A549 (cell line): Measurements from ENCODE around the gene PCGF3. TPM values are rescaled to one million over a fixed set of nuclear protein-coding genes. Genes with fewer than 3 reads are reported as not detected.

ENCODE experiments used
- ATAC-seq, 2 experiments: fragments of 200-7000 bp in 1 of 2; fragments of >200 bp in 1 of 2; cut with Nextera tagmentation in 1 of 2; cut with Tn5 transposase in 1 of 2; 3 replicates each; pipeline versions ENCODE4 v1.8.0 to v1.9.1; 2018 to 2020; ENCODE audit warnings: mild to moderate bottlenecking in 1 of 2, moderate library complexity in 1 of 2
- CTCF ChIA-PET: fragments of 300-600 bp; sonication (Branson Sonifier 250); formaldehyde crosslinking; extraction: SDS; loops from one replicate; lab custom pipeline; 2021; ENCODE audit warnings: antibody characterized with exemption, inconsistent platforms; lab: Yijun Ruan, JAX
- POLR2A ChIA-PET: fragments of 350-600 bp; formaldehyde crosslinking; extraction: SDS; loops from one replicate; lab custom pipeline; 2021; ENCODE audit warnings: antibody characterized with exemption, inconsistent platforms; lab: Yijun Ruan, JAX
- DNase-seq, 2 experiments: peaks; one replicate each; pipeline versions ENCODE4 v3.0.0 to v3.0.0-alpha.2; 2011 to 2016; ENCODE audit warnings: low read depth in 1 of 2, low spot score in 1 of 2
- FAIRE-seq: peaks from 2 replicates; lab custom pipeline; 2011; peaks lifted over from hg19 to GRCh38; lab: Jason Lieb, UNC
- H3K27ac ChIP-seq, 2 experiments: fragments of >200 bp; sonication (Bioruptor Twin); formaldehyde crosslinking; 3 replicates each; pipeline ENCODE4 v1.5.1; 2016 to 2017
- H3K4me1 ChIP-seq: fragments of >200 bp; sonication (Bioruptor Twin); formaldehyde crosslinking; 3 replicates; pipeline ENCODE4 v1.6.1; 2016
- H3K4me2 ChIP-seq: fragments of >200 bp; sonication (Bioruptor Twin); formaldehyde crosslinking; 3 replicates; pipeline ENCODE4 v1.6.1; 2016
- H3K4me3 ChIP-seq: fragments of >200 bp; sonication (Bioruptor Twin); formaldehyde crosslinking; 3 replicates; pipeline ENCODE4 v1.5.1; 2016
- H3K9me3 ChIP-seq: fragments of >200 bp; sonication (Bioruptor Twin); formaldehyde crosslinking; 3 replicates; pipeline ENCODE4 v1.6.1; 2016
- BCL3 ChIP-seq: fragments of >200 bp; sonication (Bioruptor Twin); formaldehyde crosslinking; IDR thresholded peaks from 3 replicates; pipeline ENCODE4 v1.6.1; 2016
- BHLHE40 ChIP-seq: IDR thresholded peaks from 2 replicates; pipeline ENCODE4 v1.6.1; 2012; ENCODE audit warnings: low read depth, low read length, inconsistent platforms
- EHMT2 ChIP-seq: fragments of 200-600 bp; sonication (generic); IDR thresholded peaks from 2 replicates; pipeline ENCODE4 v1.6.1; 2016; ENCODE audit warnings: antibody characterized with exemption, low read depth, mild to moderate bottlenecking, moderate library complexity
- ESRRA ChIP-seq: fragments of 150-350 bp; IDR thresholded peaks from 2 replicates; pipeline ENCODE4 v1.6.1; 2014; ENCODE audit warnings: mild to moderate bottlenecking, low read length, borderline replicate concordance
- FOXS1 ChIP-seq: fragments of 250-450 bp; sonication (Bioruptor Pico); IDR thresholded peaks from 2 replicates; pipeline ENCODE4 v1.5.0; 2020; ENCODE audit warnings: mild to moderate bottlenecking, moderate library complexity
- GATA3 ChIP-seq: IDR thresholded peaks from 2 replicates; pipeline ENCODE4 v1.6.1; 2012; ENCODE audit warnings: borderline replicate concordance
- HES2 ChIP-seq: fragments of >200 bp; sonication (Bioruptor Twin); formaldehyde crosslinking; IDR thresholded peaks from 2 replicates; pipeline ENCODE4 v1.6.1; 2016
- HOXB13 ChIP-seq: fragments of 250-450 bp; sonication (Bioruptor Pico); IDR thresholded peaks from 2 replicates; pipeline ENCODE4 v1.5.0; 2020; ENCODE audit warnings: low read depth, mild to moderate bottlenecking, moderate library complexity
- JUN ChIP-seq, 2 experiments: fragments of >200 bp; sonication (Bioruptor Twin); formaldehyde crosslinking; IDR thresholded peaks; 2 replicates in 1 of 2; 3 replicates in 1 of 2; pipeline ENCODE4 v1.6.1; 2016 to 2017
- JUNB ChIP-seq: fragments of >200 bp; sonication (Bioruptor Twin); formaldehyde crosslinking; IDR thresholded peaks from 2 replicates; pipeline ENCODE4 v1.6.1; 2016
- KDM1A ChIP-seq: fragments of 200-600 bp; sonication (generic); IDR thresholded peaks from 2 replicates; pipeline ENCODE4 v1.6.1; 2016; ENCODE audit warnings: low read depth, mild to moderate bottlenecking
- KDM5A ChIP-seq: fragments of 200-600 bp; sonication (generic); IDR thresholded peaks from 2 replicates; pipeline ENCODE4 v1.6.1; 2016; ENCODE audit warnings: antibody characterized with exemption, mild to moderate bottlenecking
- MAZ ChIP-seq: fragments of 150-350 bp; IDR thresholded peaks from 2 replicates; pipeline ENCODE4 v1.6.1; 2014; ENCODE audit warnings: antibody characterized with exemption, low read depth, low read length, borderline replicate concordance
- MYC ChIP-seq: IDR thresholded peaks from 2 replicates; pipeline ENCODE4 v1.6.1; 2012; ENCODE audit warnings: mild to moderate bottlenecking, inconsistent platforms, low read length, improper control_type of control experiment, borderline replicate concordance
- NFE2L2 ChIP-seq: fragments of 150-350 bp; conservative IDR thresholded peaks from 2 replicates; pipeline ENCODE4 v1.6.1; 2014; ENCODE audit warnings: low read length
- NPAS2 ChIP-seq: fragments of 250-450 bp; sonication (Bioruptor Pico); IDR thresholded peaks from 2 replicates; pipeline ENCODE4 v1.8.0; 2022; ENCODE audit warnings: mild to moderate bottlenecking, moderate library complexity, borderline replicate concordance
- NR3C1 ChIP-seq: fragments of >200 bp; sonication (Bioruptor Twin); formaldehyde crosslinking; IDR thresholded peaks from 3 replicates; pipeline ENCODE4 v1.6.1; 2017
- RARB ChIP-seq: fragments of 250-450 bp; sonication (Bioruptor Pico); IDR thresholded peaks from 2 replicates; pipeline ENCODE4 v1.8.0; 2021; ENCODE audit warnings: mild to moderate bottlenecking, moderate library complexity
- RNF2 ChIP-seq: fragments of 200-600 bp; sonication (generic); IDR thresholded peaks from 2 replicates; pipeline ENCODE4 v1.6.1; 2016; ENCODE audit warnings: low read depth, mild to moderate bottlenecking, antibody characterized with exemption, moderate library complexity, borderline replicate concordance
- SMC3 ChIP-seq: fragments of >200 bp; sonication (Bioruptor Twin); formaldehyde crosslinking; IDR thresholded peaks from 3 replicates; pipeline ENCODE4 v1.6.1; 2018; ENCODE audit warnings: inconsistent platforms
- TFCP2L1 ChIP-seq: fragments of 250-450 bp; sonication (Bioruptor Pico); IDR thresholded peaks from 2 replicates; pipeline ENCODE4 v1.5.0; 2021; ENCODE audit warnings: mild to moderate bottlenecking
- ZSCAN20 ChIP-seq: fragments of 250-450 bp; sonication (Bioruptor Pico); IDR thresholded peaks from 2 replicates; pipeline ENCODE4 v1.8.0; 2022; ENCODE audit warnings: mild to moderate bottlenecking, moderate library complexity
- WGBS: methylation state at CpG from one replicate; pipeline ENCODE4 v1.1.6; 2017; ENCODE audit errors: missing lambda C conversion rate; 5-methylcytosine and 5-hydroxymethylcytosine counted together
- polyA plus RNA-seq, 4 experiments: library from polyadenylated mRNA; depleted of rRNA in 3 of 4; stranded (reverse); fragments of >200 nt; fragmentation: RNase III in 1 of 4; extraction: RNeasy Plus Mini Kit Qiagen cat#74134 plus additional on column Dnase treatment in 1 of 4; gene quantifications; 2 replicates in 3 of 4; 3 replicates in 1 of 4; pipeline ENCODE4 v1.2.3, GENCODE V29; 2011 to 2017
- TF ChIP-seq, protein P1 (sequence below): IDR thresholded peaks from 2 replicates; pipeline ENCODE4 v1.6.1; 2012
- TF ChIP-seq, protein P2 (sequence below): fragments of 250-450 bp; sonication (Bioruptor Pico); IDR thresholded peaks from 2 replicates; pipeline ENCODE4 v1.5.0; 2020; ENCODE audit warnings: low read depth, mild to moderate bottlenecking, moderate library complexity

Gene PCGF3
- polyA plus RNA-seq, 2 of the 4 experiments (the other 2 are of a cell fraction), result 15.9 to 21.0 TPM

GRCh38 chr4:814312-814850 is 108.7 kb downstream of the PCGF3 start:
- Histone ChIP-seq H3K27ac (no peak overlapping the region), H3K9me3 (no peaks in the 10 kb centered on the region), H3K4me1 (no peaks in the 10 kb centered on the region), H3K4me3 (no peak overlapping the region), H3K4me2 (no peak overlapping the region)
- DNase-seq, result no peak
- no peak for FAIRE-seq
- 44% methylated on average over 10 of the region's 14 CpGs for WGBS
- ChIA-PET POLR2A (interaction anchor here (0.7 kb wide), 1 partner anchor 38 kb away, joined by 6 read pairs; no protein-coding TSS in a partner anchor), CTCF (no interaction called here)
- TF ChIP-seq MYC (no peak), JUN (IDR thresholded peaks at IDR 0.05) (no peak), NFE2L2 (no peak), KDM5A (no peak), MAZ (no peak), ZSCAN20 (CRISPR knock-in tag) (no peak)
- TF ChIP-seq, protein P1, sequence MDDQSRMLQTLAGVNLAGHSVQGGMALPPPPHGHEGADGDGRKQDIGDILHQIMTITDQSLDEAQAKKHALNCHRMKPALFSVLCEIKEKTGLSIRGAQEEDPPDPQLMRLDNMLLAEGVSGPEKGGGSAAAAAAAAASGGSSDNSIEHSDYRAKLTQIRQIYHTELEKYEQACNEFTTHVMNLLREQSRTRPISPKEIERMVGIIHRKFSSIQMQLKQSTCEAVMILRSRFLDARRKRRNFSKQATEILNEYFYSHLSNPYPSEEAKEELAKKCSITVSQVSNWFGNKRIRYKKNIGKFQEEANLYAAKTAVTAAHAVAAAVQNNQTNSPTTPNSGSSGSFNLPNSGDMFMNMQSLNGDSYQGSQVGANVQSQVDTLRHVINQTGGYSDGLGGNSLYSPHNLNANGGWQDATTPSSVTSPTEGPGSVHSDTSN, result no peak
- ATAC-seq, result no peak

DNA sequence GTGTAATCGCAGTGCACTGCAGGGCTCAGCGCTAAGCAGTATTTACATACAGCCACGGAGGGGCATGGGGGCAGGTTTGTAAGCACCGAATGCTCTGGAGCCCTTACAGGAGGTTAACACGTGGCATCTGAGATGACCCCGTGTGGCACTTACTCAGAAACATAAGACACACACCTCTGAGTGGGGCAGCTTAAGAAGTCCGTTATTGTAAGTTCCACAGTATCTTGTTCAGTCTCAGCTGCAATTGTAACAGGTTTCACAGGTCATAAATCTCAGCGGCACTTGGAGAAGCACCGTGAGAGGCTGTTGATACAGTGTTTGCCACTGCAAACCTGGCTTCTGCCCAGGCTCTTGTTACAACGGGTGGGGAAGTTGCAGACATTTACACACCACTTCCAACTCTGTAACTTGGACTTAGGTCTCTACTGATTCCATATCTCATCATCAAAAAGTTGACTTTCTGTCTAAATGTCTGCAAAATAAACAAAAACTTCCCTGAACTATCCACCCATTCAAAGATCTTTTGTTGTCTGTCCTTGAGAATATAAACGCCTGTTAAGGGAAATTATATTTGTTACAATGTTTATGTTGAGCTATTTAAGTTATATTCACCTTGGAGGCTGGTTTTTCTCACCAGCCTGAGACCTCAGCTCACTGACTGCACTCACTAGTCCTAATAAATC is 110.0 kb downstream of the PCGF3 start:
- Histone ChIP-seq H3K4me3 (no peak overlapping the region), H3K27ac (no peak overlapping the region), H3K4me1 (no peaks in the 10 kb centered on the region), H3K4me2 (no peak overlapping the region; the same call in 2 of the 3 replicates), H3K9me3 (no peaks in the 10 kb centered on the region)
- WGBS, result 12% methylated on average over 11 of the region's 11 CpGs
- CTCF ChIA-PET, result no interaction called here
- FAIRE-seq, result no peak
- no peak for DNase-seq
- TF ChIP-seq HES2 (no peak), ESRRA (no peak), TFCP2L1 (CRISPR knock-in tag) (no peak), GATA3 (no peak)
- POLR2A ChIA-PET, result interaction anchor here (0.7 kb wide), 1 partner anchor 39 kb away, joined by 6 read pairs; no protein-coding TSS in a partner anchor
- peak in 1 of 2 experiments; percentile 41; a peak in 2 of 6 replicates for ATAC-seq

GRCh38 chr4:818106-818921 is 112.7 kb downstream of the PCGF3 start:
- ATAC-seq, result no peak
- no peak overlapping the region for H3K4me3 ChIP-seq
- FAIRE-seq, result no peak
- WGBS, result 78% methylated on average over 28 of the region's 42 CpGs
- CTCF ChIA-PET, result interaction anchor here (1.0 kb wide), 1 partner anchor 12 kb away, joined by 3 read pairs; no protein-coding TSS in a partner anchor
- no peak for TF ChIP-seq HOXB13 (CRISPR knock-in tag)
- no peak for TF ChIP-seq RNF2
- TF ChIP-seq, all 56 proteins: peak for 0
- POLR2A ChIA-PET, result no interaction called here
- no peak for DNase-seq
- Histone ChIP-seq H3K4me1 (no peaks in the 10 kb centered on the region), H3K9me3 (no peaks in the 10 kb centered on the region), H3K4me2 (no peak overlapping the region), H3K27ac (no peak overlapping the region)

DNA sequence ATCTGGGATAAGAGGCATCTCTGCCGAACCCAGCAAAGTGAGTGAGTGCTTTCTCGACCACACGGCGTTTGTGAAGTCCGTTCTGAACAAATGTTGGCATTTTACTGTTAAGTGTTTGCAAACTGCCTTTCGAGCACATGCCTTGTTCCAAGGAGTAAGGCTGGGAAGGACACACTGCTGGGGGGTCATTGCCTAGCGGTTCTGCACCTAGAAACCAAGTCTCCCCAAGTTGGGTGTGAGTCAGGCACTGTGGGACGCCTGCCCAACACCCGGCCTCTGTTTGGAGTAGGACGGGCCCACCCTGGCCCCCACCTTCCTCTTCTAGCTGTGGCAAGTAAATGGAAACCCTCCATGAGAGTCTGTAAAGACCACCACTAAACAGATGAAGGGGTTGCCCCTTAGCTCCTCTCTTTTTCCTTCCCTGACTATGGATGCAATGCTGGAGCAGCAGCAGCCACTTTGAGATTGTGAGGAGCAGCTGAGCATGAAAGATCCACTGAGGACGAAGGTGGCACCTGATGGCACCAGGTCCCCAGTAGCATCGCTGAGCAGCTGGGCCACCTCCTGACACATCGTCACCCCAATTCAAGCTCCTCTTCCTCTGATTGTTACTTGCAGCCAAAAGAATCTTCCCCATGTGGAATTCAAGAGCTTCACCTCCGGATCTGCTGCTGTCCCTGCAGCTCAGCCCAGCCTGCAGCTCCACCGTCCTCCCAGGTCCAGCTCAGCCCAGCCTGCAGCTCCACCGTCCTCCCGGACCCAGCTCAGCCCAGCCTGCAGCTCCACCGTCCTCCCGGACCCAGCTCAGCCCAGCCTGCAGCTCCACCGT is 114.0 kb downstream of the PCGF3 start:
- ChIA-PET CTCF (interaction anchor here (0.6 to 0.7 kb wide), 3 partner anchors 10 to 106 kb away, joined by 3 read pairs; no protein-coding TSS in a partner anchor), POLR2A (no interaction called here)
- no peak for ATAC-seq
- FAIRE-seq, result no peak
- H3K9me3 ChIP-seq, result no peaks in the 10 kb centered on the region
- H3K4me2 ChIP-seq, result no peak overlapping the region
- no peaks in the 10 kb centered on the region for H3K4me1 ChIP-seq
- no peak for DNase-seq
- no peak overlapping the region for H3K4me3 ChIP-seq
- H3K27ac ChIP-seq, result no peak overlapping the region
- WGBS, result 31% methylated on average over 10 of the region's 20 CpGs
- no peak for TF ChIP-seq JUNB
- TF ChIP-seq EHMT2, result no peak
- TF ChIP-seq NR3C1, result no peak
- no peak for TF ChIP-seq NPAS2 (CRISPR knock-in tag)
- TF ChIP-seq SMC3, result no peak
- no peak for TF ChIP-seq RARB (CRISPR knock-in tag)
- no peak for TF ChIP-seq FOXS1 (CRISPR knock-in tag)
- no peak for TF ChIP-seq TFCP2L1 (CRISPR knock-in tag)
- TF ChIP-seq MAZ, result no peak
- TF ChIP-seq KDM1A, result no peak
- no peak for TF ChIP-seq BHLHE40
- no peak for TF ChIP-seq BCL3
- no peak for TF ChIP-seq GATA3
- TF ChIP-seq, protein P2, sequence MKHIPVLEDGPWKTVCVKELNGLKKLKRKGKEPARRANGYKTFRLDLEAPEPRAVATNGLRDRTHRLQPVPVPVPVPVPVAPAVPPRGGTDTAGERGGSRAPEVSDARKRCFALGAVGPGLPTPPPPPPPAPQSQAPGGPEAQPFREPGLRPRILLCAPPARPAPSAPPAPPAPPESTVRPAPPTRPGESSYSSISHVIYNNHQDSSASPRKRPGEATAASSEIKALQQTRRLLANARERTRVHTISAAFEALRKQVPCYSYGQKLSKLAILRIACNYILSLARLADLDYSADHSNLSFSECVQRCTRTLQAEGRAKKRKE (CRISPR knock-in tag), result no peak
